Neural cell (in vitro differentiated cells): ENCODE measurements around the gene GKAP1. TPM values are rescaled to one million over a fixed set of nuclear protein-coding genes. Genes with fewer than 3 reads are reported as not detected.
"Not testable (repeated sequence)": the region's sequence is repeated elsewhere in the genome, so short reads cannot be mapped to it uniquely, and the experiment has no call there.

Experiments used
- H2AFZ ChIP-seq: fragments of 200-600, 300-800 bp; sonication (generic), shearing (Covaris generic); 2 replicates; pipeline ENCODE4 v1.6.0; 2014; ENCODE audit warnings: low read depth, mild to moderate bottlenecking, antibody characterized with exemption, low read length, moderate library complexity
- H3F3A ChIP-seq: fragments of 200-600 bp; shearing (Covaris generic); 2 replicates; pipeline ENCODE4 v1.6.1; 2016; ENCODE audit warnings: mild to moderate bottlenecking, moderate library complexity, mixed read lengths, antibody characterized with exemption, low read length; ENCODE audit not compliant: insufficient read depth, poor library complexity, severe bottlenecking
- H3K27ac ChIP-seq: fragments of 200-600, 300-800 bp; sonication (generic), shearing (Covaris generic); 2 replicates; pipeline ENCODE4 v1.5.1; 2014; ENCODE audit warnings: mild to moderate bottlenecking, low read length, moderate library complexity
- H3K27me3 ChIP-seq: fragments of 300-800, 200-600 bp; sonication (generic), shearing (Covaris generic); 2 replicates; pipeline ENCODE4 v1.6.0; 2014; ENCODE audit warnings: mild to moderate bottlenecking, low read depth, low read length, moderate library complexity; ENCODE audit not compliant: insufficient read depth
- H3K36me3 ChIP-seq: fragments of 300-800, 200-600 bp; sonication (generic), shearing (Covaris generic); 2 replicates; pipeline ENCODE4 v1.5.1; 2014; ENCODE audit warnings: mild to moderate bottlenecking, antibody characterized with exemption, low read length, moderate library complexity; ENCODE audit not compliant: insufficient read depth
- H3K4me2 ChIP-seq: fragments of 300-800, 200-600 bp; sonication (generic), shearing (Covaris generic); 2 replicates; pipeline ENCODE4 v1.6.0; 2014; ENCODE audit warnings: mild to moderate bottlenecking, low read length
- H3K4me3 ChIP-seq: fragments of 300-800, 200-600 bp; sonication (generic), shearing (Covaris generic); 2 replicates; pipeline ENCODE4 v1.5.1; 2014; ENCODE audit warnings: mild to moderate bottlenecking, low read length, moderate library complexity
- H3K79me2 ChIP-seq: fragments of 200-600 bp; shearing (Covaris generic); replicated peaks from 2 replicates; pipeline ENCODE4 v1.6.0; 2014; ENCODE audit warnings: mild to moderate bottlenecking, low read length, moderate library complexity; ENCODE audit not compliant: insufficient read depth
- H3K9ac ChIP-seq: fragments of 300-800, 200-600 bp; sonication (generic), shearing (Covaris generic); 2 replicates; pipeline ENCODE4 v1.6.1; 2016; ENCODE audit warnings: mild to moderate bottlenecking, low read length, mixed read lengths
- H3K9me2 ChIP-seq: fragments of 200-600 bp; shearing (Covaris generic); 2 replicates; pipeline ENCODE4 v1.6.1; 2016; ENCODE audit warnings: mild to moderate bottlenecking, low read length, mixed read lengths; ENCODE audit not compliant: insufficient read depth
- H3K9me3 ChIP-seq: fragments of 200-600, 300-800 bp; sonication (generic), shearing (Covaris generic); 2 replicates; pipeline ENCODE4 v1.6.1; 2016; ENCODE audit warnings: mild to moderate bottlenecking, mixed run types, low read length, moderate library complexity, mixed read lengths
- H4K20me1 ChIP-seq: fragments of 200-600 bp; shearing (Covaris generic); 2 replicates; pipeline ENCODE4 v1.6.1; 2016; ENCODE audit warnings: mild to moderate bottlenecking, mixed run types; ENCODE audit not compliant: insufficient read depth
- CTCF ChIP-seq: fragments of 450-650 bp; IDR thresholded peaks from 2 replicates; pipeline ENCODE4 v1.5.1; 2014; ENCODE audit warnings: antibody characterized with exemption, mild to moderate bottlenecking, moderate library complexity; ENCODE audit not compliant: poor library complexity, severe bottlenecking
- EP300 ChIP-seq: fragments of 450-650 bp; conservative IDR thresholded peaks from 2 replicates; pipeline ENCODE4 v1.6.1; 2014; ENCODE audit warnings: antibody characterized with exemption, mild to moderate bottlenecking, moderate library complexity; ENCODE audit not compliant: poor library complexity, severe bottlenecking
- EZH2 ChIP-seq: fragments of 200-600, 300-800 bp; shearing (Covaris generic), sonication (generic); IDR thresholded peaks from 2 replicates; pipeline ENCODE4 v1.6.1; 2014; ENCODE audit warnings: antibody characterized with exemption, low read length, borderline replicate concordance, mild to moderate bottlenecking; ENCODE audit not compliant: insufficient read depth, poor library complexity, severe bottlenecking
- MXI1 ChIP-seq: fragments of 450-650 bp; conservative IDR thresholded peaks from 2 replicates; pipeline ENCODE4 v1.6.1; 2014; ENCODE audit warnings: antibody characterized with exemption, mild to moderate bottlenecking; ENCODE audit not compliant: poor library complexity, severe bottlenecking
- POLR2AphosphoS5 ChIP-seq: IDR thresholded peaks from 2 replicates; pipeline ENCODE4 v1.6.1; 2012
- RAD21 ChIP-seq: fragments of 450-650 bp; conservative IDR thresholded peaks from 2 replicates; pipeline ENCODE4 v1.6.1; 2014; ENCODE audit warnings: antibody characterized with exemption, mild to moderate bottlenecking, moderate library complexity
- REST ChIP-seq: IDR thresholded peaks from 2 replicates; pipeline ENCODE4 v1.6.1; 2012; ENCODE audit warnings: borderline replicate concordance
- SMC3 ChIP-seq: fragments of 450-650 bp; conservative IDR thresholded peaks from 2 replicates; pipeline ENCODE4 v1.6.1; 2014; ENCODE audit warnings: antibody characterized with exemption, mild to moderate bottlenecking, moderate library complexity; ENCODE audit not compliant: poor library complexity
- TAF1 ChIP-seq: IDR thresholded peaks from 2 replicates; pipeline ENCODE4 v1.6.1; 2012; ENCODE audit warnings: low read depth
- polyA plus RNA-seq: library from polyadenylated mRNA; depleted of rRNA; stranded (reverse); fragments of >200 nt; gene quantifications from 2 replicates; pipeline ENCODE4 v1.2.3, GENCODE V29; 2014

Gene GKAP1
- polyA plus RNA-seq, 1 donor from 2014 or later = 11.0 TPM

GRCh38 chr9:83815120-83815519 lies 2.4 kb downstream of the GKAP1 start:
- not testable (repeated sequence) for H2AFZ ChIP-seq, H3F3A ChIP-seq, H3K4me3 ChIP-seq, H3K9me3 ChIP-seq, H3K79me2 ChIP-seq, H3K9me2 ChIP-seq, H3K27ac ChIP-seq, H4K20me1 ChIP-seq, H3K27me3 ChIP-seq, H3K4me2 ChIP-seq, H3K9ac ChIP-seq, H3K36me3 ChIP-seq

DNA sequence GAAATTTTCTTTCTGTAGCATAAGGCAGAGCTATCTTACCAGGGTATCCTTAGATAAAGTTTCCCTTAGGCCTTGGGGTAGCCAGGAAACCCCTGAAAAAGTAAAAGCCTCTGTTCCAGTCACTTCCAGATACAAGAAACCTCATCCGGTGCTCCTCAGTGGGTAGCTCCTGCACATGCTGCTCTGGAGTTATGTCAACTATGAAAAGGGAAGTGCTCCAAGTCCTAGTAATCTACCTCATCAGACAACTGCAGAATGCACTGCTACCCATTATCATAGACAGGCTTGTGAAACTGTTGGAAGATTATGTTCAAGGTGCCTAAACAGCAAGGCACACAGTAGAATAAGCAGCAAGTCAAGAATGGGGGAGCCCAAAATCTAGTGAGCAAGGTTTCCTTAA lies 8.4 kb downstream of the GKAP1 start:
- not testable (repeated sequence) for H3K9me2 ChIP-seq, H3K4me3 ChIP-seq, H3K9ac ChIP-seq, H3K4me2 ChIP-seq, H3K9me3 ChIP-seq, H2AFZ ChIP-seq, H3F3A ChIP-seq, H3K36me3 ChIP-seq, H4K20me1 ChIP-seq, H3K27me3 ChIP-seq, H3K27ac ChIP-seq, H3K79me2 ChIP-seq

GRCh38 chr9:83804454-83804853 lies 13.1 kb downstream of the GKAP1 start:
- not testable (repeated sequence) for H3K79me2 ChIP-seq, H3K27ac ChIP-seq, H3K4me3 ChIP-seq, H3K4me2 ChIP-seq, H3F3A ChIP-seq, H4K20me1 ChIP-seq, H3K9me2 ChIP-seq, H3K9me3 ChIP-seq, H3K9ac ChIP-seq, H3K27me3 ChIP-seq, H2AFZ ChIP-seq, H3K36me3 ChIP-seq

- not testable (repeated sequence) for H4K20me1 ChIP-seq, H3K4me2 ChIP-seq, H2AFZ ChIP-seq, H3K9ac ChIP-seq, H3K9me2 ChIP-seq, H3K9me3 ChIP-seq, H3K27me3 ChIP-seq, H3K4me3 ChIP-seq, H3K27ac ChIP-seq, H3K79me2 ChIP-seq, H3F3A ChIP-seq, H3K36me3 ChIP-seq
Observed at GRCh38 chr9:83803941-83804340, 13.6 kb downstream of the GKAP1 start.

DNA sequence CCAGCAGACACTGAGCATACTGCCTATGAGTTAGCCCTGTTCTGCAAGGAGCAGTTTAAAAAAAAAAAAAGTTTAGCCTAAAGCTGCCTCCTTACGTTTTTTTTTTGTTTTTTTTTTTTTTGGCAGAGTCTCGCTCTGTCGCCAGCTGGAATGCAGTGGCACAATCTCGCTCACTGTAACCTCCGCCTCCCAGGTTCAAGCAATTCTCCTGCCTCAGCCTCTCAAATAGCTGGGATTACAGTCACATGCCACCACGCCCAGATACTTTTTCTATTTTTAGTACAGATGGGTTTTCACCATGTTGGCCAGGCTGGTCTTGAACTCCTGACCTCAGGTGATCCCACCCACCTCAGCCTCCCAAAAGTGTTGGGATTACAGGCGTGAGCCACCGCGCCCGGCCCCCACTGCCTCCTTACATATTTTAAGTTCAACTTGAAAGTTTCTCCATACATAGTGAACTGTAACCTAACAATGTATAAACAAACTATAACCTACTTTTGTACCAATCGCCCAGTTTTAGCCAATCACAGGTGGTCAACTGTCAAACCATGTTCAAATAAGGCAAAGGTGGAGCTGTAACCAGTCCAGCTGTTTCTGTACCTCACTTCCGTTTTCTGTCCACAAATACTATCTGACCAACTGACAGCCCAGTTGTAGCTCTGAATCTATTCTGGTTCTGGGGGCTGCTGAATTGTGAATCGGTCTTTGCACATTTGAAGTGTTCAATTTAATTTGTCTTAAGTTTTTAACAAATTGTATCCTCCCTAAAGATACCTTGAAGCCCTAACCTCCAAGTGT lies 17.1 kb downstream of the GKAP1 start:
- no peak for TF ChIP-seq REST
- TF ChIP-seq POLR2AphosphoS5 = no peak
- TF ChIP-seq MXI1 = no peak
- TF ChIP-seq RAD21 = no peak
- no peak for TF ChIP-seq SMC3
- TF ChIP-seq TAF1 = no peak
- no peak for TF ChIP-seq EP300
- no peak for TF ChIP-seq CTCF
- no peak for TF ChIP-seq EZH2
- Histone ChIP-seq H3K27me3 (no peaks in the 10 kb centered on the region), H3K79me2 (no peaks in the 10 kb centered on the region), H4K20me1 (no peaks in the 10 kb centered on the region), H3K9me2 (no peaks in the 10 kb centered on the region), H3K36me3 (no peaks in the 10 kb centered on the region), H2AFZ (no peak overlapping the region), H3F3A (no peaks in the 10 kb centered on the region), H3K9me3 (no peaks in the 10 kb centered on the region), H3K27ac (no peak overlapping the region), H3K4me3 (no peak overlapping the region), H3K9ac (no peak overlapping the region), H3K4me2 (no peak overlapping the region)
